H9 (cell line): ENCODE data around the gene DARS1. TPM values are rescaled to one million over a fixed set of nuclear protein-coding genes. Genes with fewer than 3 reads are reported as not detected.

Experiments
- DNase-seq: peaks from one replicate; pipeline ENCODE4 v3.0.0-alpha.2; 2017
- H2AFZ ChIP-seq: one replicate; pipeline ENCODE4 v1.6.1; 2013; ENCODE audit warnings: mild to moderate bottlenecking, low read length, control low read depth, moderate library complexity
- H2AK5ac ChIP-seq: 2 replicates; pipeline ENCODE4 v1.6.1; 2013; ENCODE audit warnings: low read length, control low read depth, mixed read lengths; ENCODE audit not compliant: insufficient read length
- H2BK120ac ChIP-seq: one replicate; pipeline ENCODE4 v1.6.1; 2013; ENCODE audit warnings: low read depth, mild to moderate bottlenecking, low read length, control low read depth, inconsistent platforms; ENCODE audit not compliant: poor library complexity, severe bottlenecking
- H2BK12ac ChIP-seq: 2 replicates; pipeline ENCODE4 v1.6.1; 2013; ENCODE audit warnings: low read length, control low read depth, mixed read lengths, low read depth; ENCODE audit not compliant: insufficient read length
- H2BK15ac ChIP-seq: 2 replicates; pipeline ENCODE4 v1.6.1; 2013; ENCODE audit warnings: low read depth, low read length, control low read depth
- H2BK20ac ChIP-seq: one replicate; pipeline ENCODE4 v1.6.1; 2013; ENCODE audit warnings: low read depth, mild to moderate bottlenecking, low read length, control low read depth, inconsistent platforms; ENCODE audit not compliant: poor library complexity, severe bottlenecking
- H2BK5ac ChIP-seq: 2 replicates; pipeline ENCODE4 v1.6.1; 2013; ENCODE audit warnings: low read length, control low read depth, mixed read lengths; ENCODE audit not compliant: insufficient read length
- H3K14ac ChIP-seq: 2 replicates; pipeline ENCODE4 v1.6.1; 2013; ENCODE audit warnings: low read length, control low read depth; ENCODE audit not compliant: insufficient read depth
- H3K18ac ChIP-seq: 2 replicates; pipeline ENCODE4 v1.6.1; 2013; ENCODE audit warnings: low read depth, mild to moderate bottlenecking, mixed read lengths, low read length, control low read depth; ENCODE audit not compliant: insufficient read length
- H3K23ac ChIP-seq: 2 replicates; pipeline ENCODE4 v1.6.1; 2013; ENCODE audit warnings: low read length, control low read depth, mixed read lengths, low read depth; ENCODE audit not compliant: insufficient read length
- H3K23me2 ChIP-seq: 2 replicates; pipeline ENCODE4 v1.6.1; 2013; ENCODE audit warnings: low read depth, mild to moderate bottlenecking, mixed read lengths, low read length, control low read depth; ENCODE audit not compliant: insufficient read length, poor library complexity, severe bottlenecking
- H3K27ac ChIP-seq: 2 replicates; pipeline ENCODE4 v1.5.1; 2013; ENCODE audit warnings: low read length, control low read depth, mixed read lengths, low read depth; ENCODE audit not compliant: insufficient read length
- H3K27me3 ChIP-seq: 2 replicates; pipeline ENCODE4 v1.6.1; 2013; ENCODE audit warnings: low read length, control low read depth, inconsistent platforms; ENCODE audit not compliant: insufficient read depth
- H3K4ac ChIP-seq: 2 replicates; pipeline ENCODE4 v1.6.1; 2013; ENCODE audit warnings: low read depth, mild to moderate bottlenecking, control low read depth, inconsistent platforms, low read length, moderate library complexity
- H3K4me1 ChIP-seq: 2 replicates; pipeline ENCODE4 v1.6.1; 2013; ENCODE audit warnings: low read length, control low read depth, inconsistent platforms; ENCODE audit not compliant: insufficient read depth
- H3K4me2 ChIP-seq: 2 replicates; pipeline ENCODE4 v1.6.1; 2013; ENCODE audit warnings: low read length, control low read depth, mixed read lengths; ENCODE audit not compliant: insufficient read length, insufficient read depth
- H3K56ac ChIP-seq: 2 replicates; pipeline ENCODE4 v1.6.1; 2013; ENCODE audit warnings: low read depth, mild to moderate bottlenecking, mixed read lengths, low read length, control low read depth; ENCODE audit not compliant: insufficient read length
- H3K79me1 ChIP-seq: 2 replicates; pipeline ENCODE4 v1.6.1; 2013; ENCODE audit warnings: low read depth, mild to moderate bottlenecking, moderate library complexity, low read length, control low read depth, inconsistent platforms; ENCODE audit not compliant: insufficient read depth, poor library complexity, severe bottlenecking
- H3K79me2 ChIP-seq: 2 replicates; pipeline ENCODE4 v1.6.1; 2013; ENCODE audit warnings: low read length, control low read depth, inconsistent platforms; ENCODE audit not compliant: insufficient read depth
- H3K9ac ChIP-seq: 2 replicates; pipeline ENCODE4 v1.6.1; 2013; ENCODE audit warnings: low read length, control low read depth, mixed read lengths; ENCODE audit not compliant: insufficient read length; ENCODE audit errors: extremely low read depth
- H3K9me3 ChIP-seq: one replicate; pipeline ENCODE4 v1.6.1; 2013; ENCODE audit warnings: low read depth, low read length, inconsistent platforms; ENCODE audit not compliant: control insufficient read depth
- H3T11ph ChIP-seq: one replicate; pipeline ENCODE4 v1.6.1; 2013; ENCODE audit warnings: mild to moderate bottlenecking, low read length, control low read depth, inconsistent platforms
- H4K20me1 ChIP-seq: one replicate; pipeline ENCODE4 v1.6.1; 2013; ENCODE audit not compliant: control insufficient read depth, insufficient read length, insufficient read depth
- H4K5ac ChIP-seq: 2 replicates; pipeline ENCODE4 v1.6.1; 2013; ENCODE audit warnings: low read depth, mild to moderate bottlenecking, mixed read lengths, low read length, control low read depth; ENCODE audit not compliant: insufficient read length
- H4K8ac ChIP-seq: replicated peaks from 2 replicates; pipeline ENCODE4 v1.6.1; 2013; ENCODE audit warnings: low read length, control low read depth, mixed read lengths, low read depth; ENCODE audit not compliant: insufficient read length
- H4K91ac ChIP-seq: 2 replicates; pipeline ENCODE4 v1.6.1; 2013; ENCODE audit warnings: low read depth, mild to moderate bottlenecking, moderate library complexity, mixed read lengths, low read length, control low read depth; ENCODE audit not compliant: insufficient read length
- H3K27ac Mint-ChIP-seq, 3 experiments: 2 replicates in 2 of 3; 3 replicates in 1 of 3; pipeline ENCODE4 v1.8.0; 2020 to 2021; ENCODE audit warnings: mixed read lengths in 3 of 3, mild to moderate bottlenecking in 1 of 3, moderate library complexity in 1 of 3
- H3K27me3 Mint-ChIP-seq: 2 replicates; pipeline ENCODE4 v1.8.0; 2021; ENCODE audit warnings: low read depth, mild to moderate bottlenecking, moderate library complexity, mixed read lengths
- H3K36me3 Mint-ChIP-seq, 3 experiments: 2 replicates in 2 of 3; 3 replicates in 1 of 3; pipeline ENCODE4 v1.8.0; 2020 to 2021; ENCODE audit warnings: low read depth in 3 of 3, mixed read lengths in 3 of 3; ENCODE audit not compliant: insufficient read depth in 1 of 3
- H3K4me1 Mint-ChIP-seq, 2 experiments: 2 replicates each; pipeline ENCODE4 v1.8.0; 2020; ENCODE audit warnings: mixed read lengths in 2 of 2
- H3K4me3 Mint-ChIP-seq, 2 experiments: 2 replicates in 1 of 2; 3 replicates in 1 of 2; pipeline ENCODE4 v1.8.0; 2020 to 2021; ENCODE audit warnings: mild to moderate bottlenecking in 2 of 2, mixed read lengths in 2 of 2, moderate library complexity in 1 of 2
- H3K9me3 Mint-ChIP-seq, 2 experiments: 2 replicates in 1 of 2; 3 replicates in 1 of 2; pipeline ENCODE4 v1.8.0; 2020; ENCODE audit warnings: mild to moderate bottlenecking in 2 of 2, mixed read lengths in 2 of 2, moderate library complexity in 1 of 2
- CTCF ChIP-seq: fragments of 200-600 bp; sonication (generic); conservative IDR thresholded peaks from 3 replicates; pipeline ENCODE4 v1.8.0; 2021; ENCODE audit warnings: antibody characterized with exemption, mild to moderate bottlenecking
- WGBS: extraction: QIAGEN DNeasy Blood & Tissue Kit; methylation state at CpG from one replicate; pipeline ENCODE4 v1.1.7; 2013; ENCODE audit warnings: missing lambda C conversion rate, low lambda C conversion rate, mixed read lengths; ENCODE audit not compliant: insufficient read length; ENCODE audit errors: extremely low coverage; 5-methylcytosine and 5-hydroxymethylcytosine counted together
- total RNA-seq: library from RNA; stranded (reverse); gene quantifications from 2 replicates; pipeline ENCODE4 v1.2.1, GENCODE V29; 2021

DARS1 gene
- total RNA-seq, 1 experiment from 2014 or later: 117 TPM

GRCh38 chr2:135994281-135994680, 8.9 kb upstream of the DARS1 start:
- Histone ChIP-seq H4K8ac (no peak overlapping the region), H3K79me1 (no peaks in the 10 kb centered on the region), H3K23me2 (no peaks in the 10 kb centered on the region), H2AK5ac (no peak overlapping the region), H3K27me3 (no peaks in the 10 kb centered on the region), H3K9me3 (no peaks in the 10 kb centered on the region), H3T11ph (no peak overlapping the region), H3K27ac (no peak overlapping the region), H2BK5ac (no peak overlapping the region), H2AFZ (no peak overlapping the region), H3K4ac (no peak overlapping the region), H4K91ac (no peak overlapping the region), H3K79me2 (no peaks in the 10 kb centered on the region), H2BK12ac (no peak overlapping the region), H2BK120ac (no peak overlapping the region), H3K4me1 (no peaks in the 10 kb centered on the region), H3K18ac (no peak overlapping the region), H3K14ac (no peak overlapping the region), H3K23ac (no peak overlapping the region), H2BK15ac (no peak overlapping the region), H4K5ac (no peak overlapping the region), H4K20me1 (no peaks in the 10 kb centered on the region), H2BK20ac (no peak overlapping the region), H3K9ac (no peak overlapping the region), H3K4me2 (no peak overlapping the region), H3K56ac (no peak overlapping the region)
- no CpG with 5 or more reads among the region's 3 CpGs for WGBS
- peaks cover 2% of the 10 kb centered on the region; the same call in 1 of the 2 replicates for H3K27me3 Mint-ChIP-seq
- DNase-seq: no peak
- H3K9me3 Mint-ChIP-seq: no peaks in the 10 kb centered on the region; a peak in 1 of 5 replicates
- H3K27ac Mint-ChIP-seq: no peak overlapping the region
- H3K36me3 Mint-ChIP-seq: no peaks in the 10 kb centered on the region
- H3K4me3 Mint-ChIP-seq: no peak overlapping the region
- no peak for TF ChIP-seq CTCF
- H3K4me1 Mint-ChIP-seq: peaks cover 3% of the 10 kb centered on the region in 2 experiments; a peak in 2 of 4 replicates
